ENCODE data around the gene DMTF1. TPM values are rescaled to one million over a fixed set of nuclear protein-coding genes. Genes with fewer than 3 reads are reported as not detected.

The DMTF1 gene
- total and polyA plus RNA-seq, 2 of the 8 experiments (the other 6 are each of a cell fraction or from before 2014, with no cell fraction given): 86.0 to 115 TPM

GRCh38 chr7:87202705-87203104, 50.5 kb downstream of the DMTF1 start:
- H3K9ac ChIP-seq (replicated peaks in 1 of 4; ENCODE audit: extremely low read depth in 1 of 4, low read depth in 3 of 4, low read length in 3 of 4): no peak overlapping the region
- no peak for DNase-seq (ENCODE audit: low read depth in 1 of 2, low spot score in 2 of 2)
- H2BK15ac ChIP-seq (ENCODE audit: low read length): no peak overlapping the region
- H3K79me2 ChIP-seq (ENCODE audit: control insufficient read depth in 1 of 2, insufficient read depth in 2 of 2, low read length in 2 of 2): peaks cover 3 to 40% of the 10 kb centered on the region in 2 experiments; a peak in 2 of 4 replicates
- no peak overlapping the region for H3K18ac ChIP-seq (ENCODE audit: extremely low read depth, low read length)
- no peak overlapping the region for H3K23ac ChIP-seq (ENCODE audit: insufficient read length)
- no peak overlapping the region for H2BK20ac ChIP-seq (ENCODE audit: low read length)
- 92% methylated on average over 2 of the region's 2 CpGs; no CpG with 5 or more reads in 1 of the 2 experiments for WGBS, 2 experiments (ENCODE audit: extremely low coverage in 1 of 2, insufficient coverage in 1 of 2, insufficient read length in 1 of 2, insufficient replicate concordance in 2 of 2, low coverage in 1 of 2, low lambda C conversion rate in 2 of 2, missing lambda C conversion rate in 1 of 2)
- H4K91ac ChIP-seq (replicated peaks; ENCODE audit: insufficient read length, low read length): no peak overlapping the region
- no peak overlapping the region for H2BK5ac ChIP-seq (ENCODE audit: low read depth, low read length)
- no peak for FAIRE-seq
- no peak overlapping the region for H2AFZ ChIP-seq (ENCODE audit: low read length)
- H3K4ac ChIP-seq (replicated peaks; ENCODE audit: insufficient read length, low read depth, low read length): no peak overlapping the region
- peaks cover 3% of the 10 kb centered on the region; the same call in 1 of the 2 replicates for H3K79me1 ChIP-seq (ENCODE audit: low read depth, low read length)
- H3K27me3 ChIP-seq (replicated peaks in 1 of 4; ENCODE audit: control insufficient read depth in 3 of 4, extremely low read depth in 1 of 4, insufficient read depth in 3 of 4, low read length in 3 of 4): no peaks in the 10 kb centered on the region
- no peak overlapping the region for H3K4me2 ChIP-seq (ENCODE audit: insufficient read depth in 1 of 2, low read depth in 2 of 2, low read length in 2 of 2)
- ChIA-PET POLR2A (ENCODE audit: partially characterized antibody) (interaction anchor here (1.2 to 2.2 kb wide), 3 partner anchors 11 to 17 kb away, joined by 4 to 18 read pairs (median 12); partner anchors contain the start of gene TMEM243), CTCF (ENCODE audit: partially characterized antibody) (interaction anchor here (0.8 to 2.2 kb wide), 5 partner anchors 11 to 61 kb away, joined by 3 to 9 read pairs (median 5); partner anchors contain the start of gene TMEM243)
- TF ChIP-seq TCF12 (IDR thresholded peaks at IDR 0.05; ENCODE audit: low read depth, low read length) (no peak), EZH2 (IDR thresholded peaks at IDR 0.05; ENCODE audit: low read depth, low read length, severe bottlenecking) (no peak), E2F6 (IDR thresholded peaks at IDR 0.05) (no peak), JUN (IDR thresholded peaks at IDR 0.05; ENCODE audit: low read depth, low read length) (no peak), PHF8 (conservative IDR thresholded peaks at IDR 0.05; ENCODE audit: low read depth, low read length) (no peak), RFX5 (IDR thresholded peaks at IDR 0.05; ENCODE audit: borderline replicate concordance, low read depth, low read length) (no peak), RXRA (IDR thresholded peaks at IDR 0.05; ENCODE audit: insufficient read depth, low read depth, low read length) (no peak), BCL11A (IDR thresholded peaks at IDR 0.05; ENCODE audit: low read depth in 2 of 2, low read length in 2 of 2) (no peak)
- TF ChIP-seq, protein P1, sequence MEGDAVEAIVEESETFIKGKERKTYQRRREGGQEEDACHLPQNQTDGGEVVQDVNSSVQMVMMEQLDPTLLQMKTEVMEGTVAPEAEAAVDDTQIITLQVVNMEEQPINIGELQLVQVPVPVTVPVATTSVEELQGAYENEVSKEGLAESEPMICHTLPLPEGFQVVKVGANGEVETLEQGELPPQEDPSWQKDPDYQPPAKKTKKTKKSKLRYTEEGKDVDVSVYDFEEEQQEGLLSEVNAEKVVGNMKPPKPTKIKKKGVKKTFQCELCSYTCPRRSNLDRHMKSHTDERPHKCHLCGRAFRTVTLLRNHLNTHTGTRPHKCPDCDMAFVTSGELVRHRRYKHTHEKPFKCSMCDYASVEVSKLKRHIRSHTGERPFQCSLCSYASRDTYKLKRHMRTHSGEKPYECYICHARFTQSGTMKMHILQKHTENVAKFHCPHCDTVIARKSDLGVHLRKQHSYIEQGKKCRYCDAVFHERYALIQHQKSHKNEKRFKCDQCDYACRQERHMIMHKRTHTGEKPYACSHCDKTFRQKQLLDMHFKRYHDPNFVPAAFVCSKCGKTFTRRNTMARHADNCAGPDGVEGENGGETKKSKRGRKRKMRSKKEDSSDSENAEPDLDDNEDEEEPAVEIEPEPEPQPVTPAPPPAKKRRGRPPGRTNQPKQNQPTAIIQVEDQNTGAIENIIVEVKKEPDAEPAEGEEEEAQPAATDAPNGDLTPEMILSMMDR (IDR thresholded peaks at IDR 0.05; ENCODE audit: control extremely low read depth in 1 of 3, insufficient read depth in 1 of 3, low read depth in 1 of 3, low read length in 3 of 3): no peak
- no peak overlapping the region for H3K4me3 ChIP-seq (ENCODE audit: extremely low read depth in 1 of 4, insufficient read depth in 2 of 4, low read depth in 3 of 4, low read length in 4 of 4)
- H3K27ac ChIP-seq (ENCODE audit: low read depth, low read length): no peak overlapping the region
- H2AK5ac ChIP-seq (ENCODE audit: low read depth, low read length): no peak overlapping the region
- H2BK120ac ChIP-seq (replicated peaks; ENCODE audit: low read depth, low read length): no peak overlapping the region
- peaks cover 26 to 31% of the 10 kb centered on the region in 2 experiments for H3K9me3 ChIP-seq (ENCODE audit: insufficient read depth in 2 of 2, low read depth in 1 of 2, low read length in 1 of 2)
- H4K8ac ChIP-seq (ENCODE audit: extremely low read depth, insufficient read depth, low read length): no peak overlapping the region
- H3K14ac ChIP-seq (ENCODE audit: insufficient read length): no peak overlapping the region
- H3K56ac ChIP-seq (replicated peaks; ENCODE audit: insufficient read length, low read depth, low read length): no peak overlapping the region
- H4K5ac ChIP-seq (ENCODE audit: insufficient read length, low read depth, low read length): no peak overlapping the region
- peaks cover 0 to 2% of the 10 kb centered on the region in 2 experiments for H4K20me1 ChIP-seq (replicated peaks in 1 of 2; ENCODE audit: control insufficient read depth in 1 of 2, insufficient read depth in 2 of 2, low read length in 2 of 2)
- 0 out of 7 replicates have a peak, but pooled peaks cover 0 to 2% (median 0%) of the 10 kb centered on the region in 4 experiments for H3K4me1 ChIP-seq (replicated peaks in 1 of 4; ENCODE audit: control insufficient read depth in 3 of 4, insufficient read depth in 4 of 4, low read length in 3 of 4)
- peaks cover 0 to 35% (median 16%) of the 10 kb centered on the region in 4 experiments; a peak in 4 of 8 replicates for H3K36me3 ChIP-seq (ENCODE audit: control insufficient read depth in 2 of 4, insufficient read depth in 4 of 4, low read length in 3 of 4)
- H3K23me2 ChIP-seq (ENCODE audit: low read depth, low read length): no peaks in the 10 kb centered on the region
- no peak overlapping the region for H2BK12ac ChIP-seq (ENCODE audit: low read depth, low read length)
